Measurements from ENCODE around the gene PLA2G2A.

PLA2G2A gene

GRCh38 chr1:19981507-19982312, 2.3 kb upstream of the PLA2G2A start:
- Histone ChIP-seq H3K27me3 (replicated peaks; ENCODE audit: control insufficient read depth, insufficient read depth, low read length) (peaks cover 1% of the 10 kb centered on the region; the same call in 1 of the 2 replicates), H3K36me3 (ENCODE audit: control insufficient read depth, insufficient read depth, low read length) (no peaks in the 10 kb centered on the region), H3K4me3 (replicated peaks; ENCODE audit: low read depth, low read length) (no peak overlapping the region)
- DNase-seq (ENCODE audit: extremely low read depth, insufficient read length) = no peak
- TF ChIP-seq CTCF (IDR thresholded peaks at IDR 0.05; ENCODE audit: insufficient read depth, low read length, poor library complexity, severe bottlenecking) = no peak

GRCh38 chr1:19981170-19981506, 1.7 kb upstream of the PLA2G2A start:
- Histone ChIP-seq H3K36me3 (ENCODE audit: control insufficient read depth, insufficient read depth, low read length) (no peaks in the 10 kb centered on the region), H3K27me3 (replicated peaks; ENCODE audit: control insufficient read depth, insufficient read depth, low read length) (peaks cover 1% of the 10 kb centered on the region; the same call in 1 of the 2 replicates), H3K4me3 (replicated peaks; ENCODE audit: low read depth, low read length) (no peak overlapping the region)
- no peak for DNase-seq (ENCODE audit: extremely low read depth, insufficient read length)
- TF ChIP-seq CTCF (IDR thresholded peaks at IDR 0.05; ENCODE audit: insufficient read depth, low read length, poor library complexity, severe bottlenecking) = no peak

- no peaks in the 10 kb centered on the region for H3K36me3 ChIP-seq (ENCODE audit: control insufficient read depth, insufficient read depth, low read length)
- peaks cover 1% of the 10 kb centered on the region; the same call in 1 of the 2 replicates for H3K27me3 ChIP-seq (replicated peaks; ENCODE audit: control insufficient read depth, insufficient read depth, low read length)
- no peak overlapping the region for H3K4me3 ChIP-seq (replicated peaks; ENCODE audit: low read depth, low read length)
- DNase-seq (ENCODE audit: extremely low read depth, insufficient read length) = no peak
- no peak for TF ChIP-seq CTCF (IDR thresholded peaks at IDR 0.05; ENCODE audit: insufficient read depth, low read length, poor library complexity, severe bottlenecking)
These were observed 896 bp upstream of the PLA2G2A start for GRCh38 chr1:19980314-19980713.

GRCh38 chr1:19978143-19978542, 1.3 kb downstream of the PLA2G2A start:
- H3K36me3 ChIP-seq (ENCODE audit: control insufficient read depth, insufficient read depth, low read length) = no peaks in the 10 kb centered on the region
- DNase-seq (ENCODE audit: extremely low read depth, insufficient read length) = no peak
- no peak for TF ChIP-seq CTCF (IDR thresholded peaks at IDR 0.05; ENCODE audit: insufficient read depth, low read length, poor library complexity, severe bottlenecking)
- peaks cover 1% of the 10 kb centered on the region; the same call in 1 of the 2 replicates for H3K27me3 ChIP-seq (replicated peaks; ENCODE audit: control insufficient read depth, insufficient read depth, low read length)
- H3K4me3 ChIP-seq (replicated peaks; ENCODE audit: low read depth, low read length) = no peak overlapping the region

- Histone ChIP-seq H3K27me3 (replicated peaks; ENCODE audit: control insufficient read depth, insufficient read depth, low read length) (peaks cover 1% of the 10 kb centered on the region; the same call in 1 of the 2 replicates), H3K4me3 (replicated peaks; ENCODE audit: low read depth, low read length) (no peak overlapping the region), H3K36me3 (ENCODE audit: control insufficient read depth, insufficient read depth, low read length) (no peaks in the 10 kb centered on the region)
- TF ChIP-seq CTCF (IDR thresholded peaks at IDR 0.05; ENCODE audit: insufficient read depth, low read length, poor library complexity, severe bottlenecking) = no peak
- DNase-seq (ENCODE audit: extremely low read depth, insufficient read length) = no peak
These were observed 3.0 kb downstream of the PLA2G2A start for GRCh38 chr1:19976317-19977003.

All from GM06990 (cell line).